HEK293 (cell line): ENCODE data around the gene RASSF1.
A peak's percentile ranks its signal among the peaks of the same experiment; 100 is the strongest.

Source experiments
- GLIS1 ChIP-seq: fragments of 450-650 bp; formaldehyde crosslinking; IDR thresholded peaks from 2 replicates; pipeline ENCODE4 v1.5.1; 2016; ENCODE audit warnings: missing biosample characterization, missing genetic modification characterization
- MEIS1 ChIP-seq: sonication (generic); formaldehyde crosslinking; IDR thresholded peaks from 2 replicates; pipeline ENCODE4 v1.8.1; 2022; ENCODE audit warnings: missing genetic modification reagents, mild to moderate bottlenecking, borderline replicate concordance
- SP7 ChIP-seq: fragments of 450-650 bp; formaldehyde crosslinking; IDR thresholded peaks from 2 replicates; pipeline ENCODE4 v1.5.1; 2016; ENCODE audit warnings: missing biosample characterization, missing genetic modification characterization
- TCF7L2 ChIP-seq: IDR thresholded peaks from 2 replicates; pipeline ENCODE4 v1.6.1; 2011; ENCODE audit warnings: low read depth, mild to moderate bottlenecking, inconsistent platforms, low read length, moderate library complexity, borderline replicate concordance
- ZBTB8A ChIP-seq: fragments of 450-650 bp; formaldehyde crosslinking; IDR thresholded peaks from 2 replicates; pipeline ENCODE4 v1.5.1; 2016; ENCODE audit warnings: missing biosample characterization, missing genetic modification characterization
- ZNF138 ChIP-seq: fragments of 450-650 bp; formaldehyde crosslinking; IDR thresholded peaks from 2 replicates; pipeline ENCODE4 v1.5.1; 2016; ENCODE audit warnings: missing biosample characterization, missing genetic modification characterization, borderline replicate concordance
- ZNF140 ChIP-seq: fragments of 450-650 bp; formaldehyde crosslinking; IDR thresholded peaks from 2 replicates; pipeline ENCODE4 v1.5.1; 2016; ENCODE audit warnings: missing biosample characterization, missing genetic modification characterization
- ZNF16 ChIP-seq: fragments of 450-650 bp; formaldehyde crosslinking; IDR thresholded peaks from 2 replicates; pipeline ENCODE4 v1.5.1; 2016; ENCODE audit warnings: low read depth, missing biosample characterization, missing genetic modification characterization
- ZNF324 ChIP-seq: fragments of 450-650 bp; formaldehyde crosslinking; IDR thresholded peaks from 2 replicates; pipeline ENCODE4 v1.5.1; 2016; ENCODE audit warnings: missing biosample characterization, missing genetic modification characterization
- ZNF335 ChIP-seq: fragments of 450-650 bp; formaldehyde crosslinking; conservative IDR thresholded peaks from 2 replicates; pipeline ENCODE4 v1.5.1; 2016; ENCODE audit warnings: missing biosample characterization, missing genetic modification characterization
- ZNF394 ChIP-seq: fragments of 450-650 bp; formaldehyde crosslinking; IDR thresholded peaks from 2 replicates; pipeline ENCODE4 v1.5.1; 2016; ENCODE audit warnings: missing biosample characterization, missing genetic modification characterization, mild to moderate bottlenecking, moderate library complexity, borderline replicate concordance
- ZNF501 ChIP-seq: fragments of 450-650 bp; formaldehyde crosslinking; IDR thresholded peaks from 2 replicates; pipeline ENCODE4 v1.5.1; 2016; ENCODE audit warnings: missing biosample characterization, missing genetic modification characterization
- ZNF561 ChIP-seq: fragments of 450-650 bp; IDR thresholded peaks from 2 replicates; pipeline ENCODE4 v1.5.1; 2018; ENCODE audit warnings: missing biosample characterization, missing genetic modification characterization, borderline replicate concordance
- ZNF585B ChIP-seq: fragments of 450-650 bp; formaldehyde crosslinking; IDR thresholded peaks from 2 replicates; pipeline ENCODE4 v1.5.1; 2016; ENCODE audit warnings: missing biosample characterization, missing genetic modification characterization
- ZNF600 ChIP-seq: fragments of 450-650 bp; formaldehyde crosslinking; IDR thresholded peaks from 2 replicates; pipeline ENCODE4 v1.5.1; 2016; ENCODE audit warnings: missing biosample characterization, missing genetic modification characterization
- ZSCAN30 ChIP-seq: fragments of 450-650 bp; IDR thresholded peaks from 2 replicates; pipeline ENCODE4 v1.5.1; 2018; ENCODE audit warnings: missing biosample characterization, mild to moderate bottlenecking, missing genetic modification characterization, moderate library complexity
- TF ChIP-seq, protein P1 (sequence below): fragments of 450-650 bp; formaldehyde crosslinking; conservative IDR thresholded peaks from 2 replicates; pipeline ENCODE4 v1.5.1; 2016; ENCODE audit warnings: low read depth, missing biosample characterization, missing genetic modification characterization
- TF ChIP-seq, protein P2 (sequence below): fragments of 450-650 bp; formaldehyde crosslinking; IDR thresholded peaks from 2 replicates; pipeline ENCODE4 v1.5.1; 2016; ENCODE audit warnings: missing biosample characterization, missing genetic modification characterization
- TF ChIP-seq, protein P3 (sequence below): fragments of 450-650 bp; formaldehyde crosslinking; IDR thresholded peaks from 2 replicates; pipeline ENCODE4 v1.5.1; 2016; ENCODE audit warnings: missing biosample characterization, missing genetic modification characterization

The RASSF1 gene

DNA sequence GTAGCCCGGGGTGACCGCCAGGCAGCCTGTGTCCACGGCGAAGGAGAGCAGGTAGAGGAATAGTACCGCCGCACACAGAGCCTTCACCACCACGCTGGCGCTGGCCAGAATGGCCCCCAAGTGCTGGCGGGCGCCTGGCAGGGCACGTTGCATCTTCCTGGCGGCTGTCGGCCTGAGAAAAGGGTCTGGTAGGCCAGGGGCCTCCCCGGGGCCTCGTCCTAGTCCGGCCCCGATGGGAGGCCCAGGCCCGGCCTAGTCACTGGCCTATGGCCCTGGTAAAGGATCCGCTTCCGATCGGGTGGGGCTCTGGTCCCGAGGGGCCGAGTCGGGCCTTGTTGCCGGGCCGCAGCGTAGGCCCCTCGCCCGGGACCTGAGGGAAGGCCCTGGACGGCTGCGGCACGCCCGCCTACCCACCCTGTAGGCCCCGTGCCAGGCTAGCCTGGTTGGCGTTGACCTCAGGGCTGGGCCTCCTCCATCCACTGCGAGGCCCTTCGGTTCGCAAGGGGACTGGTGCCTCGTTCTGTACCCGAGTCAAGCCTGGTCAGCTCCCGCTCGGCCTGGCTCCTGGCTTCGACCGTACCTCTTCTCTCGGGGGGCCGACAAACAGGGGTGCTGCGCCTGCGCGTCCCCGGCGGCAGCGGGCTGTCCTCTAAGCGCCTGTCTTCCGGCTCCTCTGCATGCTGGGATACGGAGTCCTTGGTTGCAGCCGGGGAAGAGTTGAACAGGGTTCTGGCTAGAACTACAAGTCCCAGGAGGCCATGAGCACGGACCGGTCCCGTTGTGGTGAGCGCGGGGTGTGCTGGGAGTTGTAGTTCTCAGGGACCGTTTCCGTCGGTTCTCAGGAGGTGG lies 18.5 kb upstream of the RASSF1 start, which contains the start of gene TMEM115 (continued):
- TF ChIP-seq ZNF324 (tag by site-specific recombination) (peak; percentile 52; the same call in 1 of the 2 replicates), ZNF16 (tag by site-specific recombination) (no peak), ZNF140 (tag by site-specific recombination) (no peak), ZBTB8A (tag by site-specific recombination) (peak; percentile 21; the same call in 1 of the 2 replicates), ZNF501 (tag by site-specific recombination) (peak; percentile 84), SP7 (tag by site-specific recombination) (0 out of 2 replicates have a peak, but pooled peaks have one; percentile 30), TCF7L2 (no peak), ZSCAN30 (tag by site-specific recombination) (peak; percentile 87), ZNF585B (tag by site-specific recombination) (peak; percentile 91), MEIS1 (CRISPR knock-in tag) (no peak), ZNF561 (tag by site-specific recombination) (0 out of 2 replicates have a peak, but pooled peaks have one; percentile 63), ZNF138 (tag by site-specific recombination) (no peak), ZNF394 (tag by site-specific recombination) (0 out of 2 replicates have a peak, but pooled peaks have one; percentile 14), ZNF600 (tag by site-specific recombination) (peak; percentile 36; the same call in 1 of the 2 replicates), GLIS1 (tag by site-specific recombination) (peak; percentile 34; the same call in 1 of the 2 replicates), ZNF335 (tag by site-specific recombination) (peak; percentile 99)
- TF ChIP-seq, protein P1, sequence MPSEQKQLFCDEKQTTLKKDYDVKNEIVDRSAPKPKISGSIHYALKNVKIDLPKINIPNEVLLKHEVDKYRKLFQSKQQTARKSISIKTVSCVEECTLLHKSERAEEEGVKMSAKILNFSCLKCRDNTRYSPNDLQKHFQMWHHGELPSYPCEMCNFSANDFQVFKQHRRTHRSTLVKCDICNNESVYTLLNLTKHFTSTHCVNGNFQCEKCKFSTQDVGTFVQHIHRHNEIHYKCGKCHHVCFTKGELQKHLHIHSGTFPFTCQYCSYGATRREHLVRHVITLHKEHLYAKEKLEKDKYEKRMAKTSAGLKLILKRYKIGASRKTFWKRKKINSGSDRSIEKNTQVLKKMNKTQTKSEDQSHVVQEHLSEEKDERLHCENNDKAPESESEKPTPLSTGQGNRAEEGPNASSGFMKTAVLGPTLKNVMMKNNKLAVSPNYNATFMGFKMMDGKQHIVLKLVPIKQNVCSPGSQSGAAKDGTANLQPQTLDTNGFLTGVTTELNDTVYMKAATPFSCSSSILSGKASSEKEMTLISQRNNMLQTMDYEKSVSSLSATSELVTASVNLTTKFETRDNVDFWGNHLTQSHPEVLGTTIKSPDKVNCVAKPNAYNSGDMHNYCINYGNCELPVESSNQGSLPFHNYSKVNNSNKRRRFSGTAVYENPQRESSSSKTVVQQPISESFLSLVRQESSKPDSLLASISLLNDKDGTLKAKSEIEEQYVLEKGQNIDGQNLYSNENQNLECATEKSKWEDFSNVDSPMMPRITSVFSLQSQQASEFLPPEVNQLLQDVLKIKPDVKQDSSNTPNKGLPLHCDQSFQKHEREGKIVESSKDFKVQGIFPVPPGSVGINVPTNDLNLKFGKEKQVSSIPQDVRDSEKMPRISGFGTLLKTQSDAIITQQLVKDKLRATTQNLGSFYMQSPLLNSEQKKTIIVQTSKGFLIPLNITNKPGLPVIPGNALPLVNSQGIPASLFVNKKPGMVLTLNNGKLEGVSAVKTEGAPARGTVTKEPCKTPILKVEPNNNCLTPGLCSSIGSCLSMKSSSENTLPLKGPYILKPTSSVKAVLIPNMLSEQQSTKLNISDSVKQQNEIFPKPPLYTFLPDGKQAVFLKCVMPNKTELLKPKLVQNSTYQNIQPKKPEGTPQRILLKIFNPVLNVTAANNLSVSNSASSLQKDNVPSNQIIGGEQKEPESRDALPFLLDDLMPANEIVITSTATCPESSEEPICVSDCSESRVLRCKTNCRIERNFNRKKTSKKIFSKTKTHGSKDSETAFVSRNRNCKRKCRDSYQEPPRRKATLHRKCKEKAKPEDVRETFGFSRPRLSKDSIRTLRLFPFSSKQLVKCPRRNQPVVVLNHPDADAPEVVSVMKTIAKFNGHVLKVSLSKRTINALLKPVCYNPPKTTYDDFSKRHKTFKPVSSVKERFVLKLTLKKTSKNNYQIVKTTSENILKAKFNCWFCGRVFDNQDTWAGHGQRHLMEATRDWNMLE (tag by site-specific recombination): peak; percentile 51; the same call in 1 of the 2 replicates
- TF ChIP-seq, protein P2, sequence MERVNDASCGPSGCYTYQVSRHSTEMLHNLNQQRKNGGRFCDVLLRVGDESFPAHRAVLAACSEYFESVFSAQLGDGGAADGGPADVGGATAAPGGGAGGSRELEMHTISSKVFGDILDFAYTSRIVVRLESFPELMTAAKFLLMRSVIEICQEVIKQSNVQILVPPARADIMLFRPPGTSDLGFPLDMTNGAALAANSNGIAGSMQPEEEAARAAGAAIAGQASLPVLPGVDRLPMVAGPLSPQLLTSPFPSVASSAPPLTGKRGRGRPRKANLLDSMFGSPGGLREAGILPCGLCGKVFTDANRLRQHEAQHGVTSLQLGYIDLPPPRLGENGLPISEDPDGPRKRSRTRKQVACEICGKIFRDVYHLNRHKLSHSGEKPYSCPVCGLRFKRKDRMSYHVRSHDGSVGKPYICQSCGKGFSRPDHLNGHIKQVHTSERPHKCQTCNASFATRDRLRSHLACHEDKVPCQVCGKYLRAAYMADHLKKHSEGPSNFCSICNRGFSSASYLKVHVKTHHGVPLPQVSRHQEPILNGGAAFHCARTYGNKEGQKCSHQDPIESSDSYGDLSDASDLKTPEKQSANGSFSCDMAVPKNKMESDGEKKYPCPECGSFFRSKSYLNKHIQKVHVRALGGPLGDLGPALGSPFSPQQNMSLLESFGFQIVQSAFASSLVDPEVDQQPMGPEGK: peak; percentile 75
- TF ChIP-seq, protein P3, sequence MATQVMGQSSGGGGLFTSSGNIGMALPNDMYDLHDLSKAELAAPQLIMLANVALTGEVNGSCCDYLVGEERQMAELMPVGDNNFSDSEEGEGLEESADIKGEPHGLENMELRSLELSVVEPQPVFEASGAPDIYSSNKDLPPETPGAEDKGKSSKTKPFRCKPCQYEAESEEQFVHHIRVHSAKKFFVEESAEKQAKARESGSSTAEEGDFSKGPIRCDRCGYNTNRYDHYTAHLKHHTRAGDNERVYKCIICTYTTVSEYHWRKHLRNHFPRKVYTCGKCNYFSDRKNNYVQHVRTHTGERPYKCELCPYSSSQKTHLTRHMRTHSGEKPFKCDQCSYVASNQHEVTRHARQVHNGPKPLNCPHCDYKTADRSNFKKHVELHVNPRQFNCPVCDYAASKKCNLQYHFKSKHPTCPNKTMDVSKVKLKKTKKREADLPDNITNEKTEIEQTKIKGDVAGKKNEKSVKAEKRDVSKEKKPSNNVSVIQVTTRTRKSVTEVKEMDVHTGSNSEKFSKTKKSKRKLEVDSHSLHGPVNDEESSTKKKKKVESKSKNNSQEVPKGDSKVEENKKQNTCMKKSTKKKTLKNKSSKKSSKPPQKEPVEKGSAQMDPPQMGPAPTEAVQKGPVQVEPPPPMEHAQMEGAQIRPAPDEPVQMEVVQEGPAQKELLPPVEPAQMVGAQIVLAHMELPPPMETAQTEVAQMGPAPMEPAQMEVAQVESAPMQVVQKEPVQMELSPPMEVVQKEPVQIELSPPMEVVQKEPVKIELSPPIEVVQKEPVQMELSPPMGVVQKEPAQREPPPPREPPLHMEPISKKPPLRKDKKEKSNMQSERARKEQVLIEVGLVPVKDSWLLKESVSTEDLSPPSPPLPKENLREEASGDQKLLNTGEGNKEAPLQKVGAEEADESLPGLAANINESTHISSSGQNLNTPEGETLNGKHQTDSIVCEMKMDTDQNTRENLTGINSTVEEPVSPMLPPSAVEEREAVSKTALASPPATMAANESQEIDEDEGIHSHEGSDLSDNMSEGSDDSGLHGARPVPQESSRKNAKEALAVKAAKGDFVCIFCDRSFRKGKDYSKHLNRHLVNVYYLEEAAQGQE (tag by site-specific recombination): peak; percentile 69
